Stimulated activated CD8-positive, alpha-beta memory T cell treated with anti-CD3 and anti-CD28 coated beads, Interleukin-4, amount 100 ng/mL, for 48 hours (primary cell): Measurements from ENCODE around the gene DPYD.

Source experiments
- DNase-seq: peaks from one replicate; pipeline ENCODE4 v3.0.0-alpha.2; 2020

Gene DPYD

GRCh38 chr1:97507863-97508262 is 413.0 kb downstream of the DPYD start:
- no peak for DNase-seq

GRCh38 chr1:97506368-97506767 is 414.5 kb downstream of the DPYD start:
- no peak for DNase-seq

GRCh38 chr1:97505816-97506215 is 415.0 kb downstream of the DPYD start:
- DNase-seq, result no peak

GRCh38 chr1:97505289-97505688 is 415.5 kb downstream of the DPYD start:
- no peak for DNase-seq

GRCh38 chr1:97502360-97502759 is 418.5 kb downstream of the DPYD start:
- DNase-seq, result no peak

GRCh38 chr1:97501628-97502027 is 419.2 kb downstream of the DPYD start:
- no peak for DNase-seq

GRCh38 chr1:97500760-97501159 is 420.1 kb downstream of the DPYD start:
- DNase-seq, result no peak

- no peak for DNase-seq
Measured at GRCh38 chr1:97499667-97500066, 421.2 kb downstream of the DPYD start.

- no peak for DNase-seq
Measured at GRCh38 chr1:97489834-97490233, 431.0 kb downstream of the DPYD start.

GRCh38 chr1:97488530-97488929 is 432.3 kb downstream of the DPYD start:
- no peak for DNase-seq

- DNase-seq, result no peak
Measured at GRCh38 chr1:97482022-97482421, 438.8 kb downstream of the DPYD start.

- DNase-seq, result no peak
Measured at GRCh38 chr1:97467445-97467844, 453.4 kb downstream of the DPYD start.

- DNase-seq, result no peak
Measured at GRCh38 chr1:97464305-97464704, 456.5 kb downstream of the DPYD start.

- DNase-seq, result no peak
Measured at GRCh38 chr1:97461782-97462181, 459.1 kb downstream of the DPYD start.

GRCh38 chr1:97457446-97458089 is 463.3 kb downstream of the DPYD start:
- no peak for DNase-seq

GRCh38 chr1:97451944-97452343 is 468.9 kb downstream of the DPYD start:
- DNase-seq, result no peak

GRCh38 chr1:97451046-97451826 is 469.6 kb downstream of the DPYD start:
- DNase-seq, result no peak

- DNase-seq, result no peak
Measured at GRCh38 chr1:97441966-97442365, 478.9 kb downstream of the DPYD start.

GRCh38 chr1:97433824-97434177 is 487.0 kb downstream of the DPYD start:
- DNase-seq, result no peak

- no peak for DNase-seq
Measured at GRCh38 chr1:97433094-97433823, 487.6 kb downstream of the DPYD start.

GRCh38 chr1:97427371-97427770 is 493.5 kb downstream of the DPYD start:
- no peak for DNase-seq

GRCh38 chr1:97424209-97424608 is 496.6 kb downstream of the DPYD start:
- DNase-seq, result no peak

- DNase-seq, result no peak
Measured at GRCh38 chr1:97423403-97423802, 497.4 kb downstream of the DPYD start.

- no peak for DNase-seq
Measured at GRCh38 chr1:97417661-97418060, 503.2 kb downstream of the DPYD start.
